NCI-H2171 treated with DMSO at 0.1 percent for 48 hours (cell line): ENCODE data around the gene FRMD4A.

ENCODE experiments used
- DNase-seq: peaks from one replicate; lab custom pipeline; 2025; lab: John Stamatoyannopoulos, UW

The FRMD4A gene

DNA sequence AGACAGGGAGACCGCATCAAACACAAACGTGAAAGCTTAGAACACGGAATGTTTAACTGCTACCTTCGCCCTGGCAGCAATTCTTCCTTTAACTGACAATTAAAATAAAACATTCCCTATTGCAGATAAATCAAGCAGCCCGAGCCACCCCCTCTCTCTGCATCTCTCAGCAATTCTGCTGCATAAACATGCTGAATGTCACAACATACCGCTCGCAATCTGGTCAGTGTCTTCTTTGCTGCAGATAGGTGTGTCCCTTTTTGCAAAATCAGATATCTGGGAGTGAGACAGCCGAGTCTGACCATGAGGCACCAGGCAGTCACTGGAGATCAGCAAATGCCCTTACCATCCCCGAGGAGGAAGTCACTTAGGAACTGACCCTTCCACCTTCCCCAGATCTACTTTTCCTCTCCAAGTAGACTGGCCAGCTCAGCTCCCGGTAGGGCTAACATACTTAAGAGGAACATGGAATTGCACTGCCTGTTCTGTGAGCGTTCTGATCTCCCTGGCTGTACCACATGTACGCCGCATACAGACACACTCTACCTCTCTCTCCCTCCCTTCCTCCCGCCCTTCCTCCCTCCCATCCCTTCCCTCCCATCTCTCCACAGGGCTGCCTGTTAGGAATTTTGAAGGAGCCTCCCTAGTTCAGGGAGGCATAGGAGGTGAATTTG lies at the start of gene FRMD4A:
TSS of gene FRMD4A (minus strand) at position 537 of the 674 bp plus-strand sequence.
- DNase-seq = no peak

DNA sequence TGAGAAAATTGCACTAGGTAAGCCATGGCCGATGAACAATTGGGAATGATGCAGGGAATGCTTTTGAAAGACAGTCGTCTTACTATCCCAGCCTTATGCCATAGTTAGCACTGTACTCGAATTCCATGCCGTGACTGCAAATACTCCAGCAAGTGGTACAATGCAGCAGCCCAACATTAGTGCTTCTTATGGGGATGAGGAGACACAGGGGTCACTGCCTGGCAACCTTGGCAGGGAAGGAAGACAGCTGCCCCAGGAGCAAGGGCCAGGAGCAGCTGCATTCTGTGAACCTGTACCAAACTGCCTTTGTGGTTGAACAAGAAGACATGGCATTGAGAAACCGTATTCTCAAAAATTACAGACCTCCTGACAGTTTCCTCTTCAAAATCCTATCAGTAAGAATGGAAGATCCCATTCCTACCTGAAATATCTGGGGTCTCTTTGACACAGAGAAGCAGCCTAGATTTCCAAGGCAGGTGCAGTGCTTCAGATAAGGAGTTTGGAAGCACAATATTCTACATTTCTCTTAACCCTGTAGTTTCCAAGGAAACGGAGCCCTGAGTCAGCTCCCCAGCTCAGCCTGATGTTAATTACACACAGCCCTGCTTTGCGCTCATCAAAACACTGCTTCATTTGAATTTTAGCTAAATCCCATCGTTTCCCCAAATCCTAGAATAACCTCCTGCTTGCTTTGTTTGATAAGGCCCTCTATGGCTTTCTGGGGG lies 49.0 kb upstream of the FRMD4A start:
- no peak for DNase-seq

DNA sequence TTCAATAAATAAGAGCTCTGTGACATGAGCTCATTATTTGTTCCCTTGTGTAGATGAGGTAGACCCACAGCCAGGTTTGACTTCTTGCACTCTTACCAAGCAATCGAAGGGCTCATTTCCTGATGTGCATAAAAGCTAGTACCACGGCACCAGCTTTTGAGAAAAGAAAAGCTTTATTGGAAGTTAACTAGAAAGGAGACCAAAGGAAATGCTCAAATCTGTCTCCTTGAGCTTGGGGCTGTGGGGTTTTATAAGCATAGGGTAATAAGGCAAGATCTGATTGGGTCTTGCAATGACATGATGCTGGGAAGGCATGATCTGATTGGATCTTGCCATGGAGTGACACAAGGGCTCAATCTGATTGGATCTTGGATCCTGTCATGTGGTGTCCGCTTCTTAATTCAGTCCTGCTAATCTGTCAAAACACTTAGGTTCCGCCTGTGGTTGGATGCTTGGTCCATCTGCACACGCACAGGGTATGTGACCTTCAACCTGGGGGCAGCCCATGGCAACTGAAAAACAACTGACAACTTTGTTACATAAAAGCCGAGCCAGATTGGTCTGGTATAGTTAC lies 47.8 kb upstream of the FRMD4A start:
- DNase-seq = no peak

DNA sequence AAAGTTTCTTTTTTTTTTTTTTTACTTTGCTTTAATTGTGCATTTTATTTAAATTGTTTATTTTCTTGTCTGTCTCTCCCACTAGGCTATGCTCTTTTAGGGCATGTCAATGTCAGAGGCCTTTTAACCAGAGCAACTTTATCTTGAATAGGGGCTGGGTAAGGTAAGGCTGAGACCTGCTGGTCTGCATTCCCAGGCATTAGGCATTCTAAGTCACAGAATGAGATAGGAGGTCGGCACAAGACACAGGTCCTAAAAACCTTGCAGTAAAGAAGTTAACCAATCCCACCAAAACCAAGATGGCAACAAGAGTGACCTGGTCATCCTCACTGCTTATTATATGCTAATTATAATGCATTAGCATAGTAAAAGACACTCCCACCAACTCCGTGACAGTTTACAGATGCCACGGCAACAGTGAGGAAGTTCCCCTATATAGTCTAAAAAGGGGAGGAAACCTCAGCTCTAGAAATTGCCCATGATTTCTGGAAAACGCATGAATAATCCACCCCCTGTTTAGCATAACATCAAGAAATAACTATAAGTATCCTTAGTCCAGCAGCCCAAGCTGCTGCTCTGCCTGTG lies 47.0 kb upstream of the FRMD4A start:
- DNase-seq = no peak

DNA sequence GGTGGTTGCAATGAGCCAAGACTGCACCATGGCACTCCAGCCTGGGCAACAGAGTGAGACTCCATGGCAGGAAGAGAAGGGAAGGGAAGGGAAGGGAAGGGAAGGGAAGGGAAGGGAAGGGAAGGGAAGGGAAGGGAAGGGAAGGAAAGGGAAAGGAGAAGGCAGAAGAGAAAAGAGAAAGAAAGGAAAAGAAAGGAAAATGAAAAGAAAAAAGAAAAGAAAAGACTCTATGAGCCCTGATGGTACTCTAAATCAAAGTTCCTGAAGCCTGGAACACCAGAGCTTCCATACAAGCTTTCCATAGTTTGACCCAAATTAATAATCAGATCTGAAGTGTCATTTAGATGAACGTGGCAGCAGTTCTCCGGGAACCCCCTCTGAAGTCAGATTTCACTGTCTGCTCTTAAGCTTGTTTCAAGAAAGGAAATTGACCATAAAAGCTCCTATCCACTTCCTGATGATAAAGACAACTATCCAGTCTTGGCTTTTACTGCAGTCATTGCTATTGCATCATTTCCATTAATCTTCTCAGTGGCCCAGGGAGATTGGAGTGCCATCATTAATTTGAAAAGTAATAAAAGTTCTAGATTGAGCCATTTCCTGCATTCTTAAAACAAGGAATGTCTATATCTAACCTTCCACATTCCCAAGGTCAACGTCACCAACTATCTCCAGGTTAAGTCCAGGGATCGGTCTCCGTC lies 44.2 kb upstream of the FRMD4A start:
- no peak for DNase-seq

DNA sequence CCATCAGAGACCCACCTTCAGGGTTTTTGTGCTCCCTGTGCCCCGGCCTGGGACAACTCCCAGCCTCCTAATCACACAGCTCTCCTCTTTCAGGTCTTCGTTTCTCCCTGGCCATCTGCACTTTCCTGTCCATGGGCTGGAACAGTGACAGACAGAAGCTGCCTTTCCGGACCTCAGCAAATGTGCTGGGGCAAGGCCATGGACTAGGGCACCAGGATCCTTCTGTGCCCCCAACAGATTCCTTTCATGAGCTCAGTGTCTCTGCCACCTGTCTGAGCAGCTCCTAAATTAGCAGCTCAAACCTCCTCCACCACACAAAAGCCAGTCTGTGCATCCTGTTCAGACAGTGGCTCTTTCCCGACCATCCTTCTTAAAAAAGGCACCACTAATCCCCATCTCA lies 41.9 kb upstream of the FRMD4A start:
- no peak for DNase-seq

DNA sequence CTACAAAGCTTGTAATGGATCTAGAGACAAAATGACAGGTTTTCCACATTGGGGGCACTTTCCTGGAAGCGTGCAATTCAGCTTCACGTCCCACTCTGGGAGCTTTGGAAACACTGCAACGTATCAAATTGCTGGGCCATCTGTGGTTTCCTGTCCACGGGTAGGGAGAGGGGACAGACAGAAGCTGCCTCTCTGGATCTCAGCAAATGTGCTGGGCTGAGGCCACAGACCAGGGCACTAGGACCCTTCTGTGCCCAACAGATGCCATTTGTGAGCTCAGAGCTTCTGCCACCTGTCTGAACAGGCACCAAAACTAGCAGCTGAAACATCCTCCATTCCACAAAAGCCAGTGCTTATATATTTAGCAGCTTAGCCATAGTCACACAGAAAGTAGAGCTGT lies 40.9 kb upstream of the FRMD4A start:
- peak; percentile 80 for DNase-seq

DNA sequence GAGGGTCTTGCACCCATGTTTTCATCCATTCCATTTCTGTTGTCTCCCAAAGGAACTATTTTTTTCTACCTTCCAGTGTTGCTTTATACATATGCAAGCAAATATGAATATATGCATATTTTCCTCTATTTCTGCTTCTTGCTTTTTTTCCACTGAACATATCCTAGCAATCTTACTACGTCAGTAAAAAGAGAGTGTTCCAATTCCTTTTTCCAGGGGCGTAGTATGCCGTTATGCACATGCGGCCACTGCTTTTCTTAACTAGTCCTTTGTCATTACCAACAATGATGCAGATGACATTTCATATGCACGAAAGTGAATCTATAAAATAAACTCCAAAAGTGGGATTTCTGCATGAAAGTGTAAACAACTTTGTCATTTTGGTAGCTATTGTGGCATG lies 40.2 kb upstream of the FRMD4A start:
- no peak for DNase-seq

DNA sequence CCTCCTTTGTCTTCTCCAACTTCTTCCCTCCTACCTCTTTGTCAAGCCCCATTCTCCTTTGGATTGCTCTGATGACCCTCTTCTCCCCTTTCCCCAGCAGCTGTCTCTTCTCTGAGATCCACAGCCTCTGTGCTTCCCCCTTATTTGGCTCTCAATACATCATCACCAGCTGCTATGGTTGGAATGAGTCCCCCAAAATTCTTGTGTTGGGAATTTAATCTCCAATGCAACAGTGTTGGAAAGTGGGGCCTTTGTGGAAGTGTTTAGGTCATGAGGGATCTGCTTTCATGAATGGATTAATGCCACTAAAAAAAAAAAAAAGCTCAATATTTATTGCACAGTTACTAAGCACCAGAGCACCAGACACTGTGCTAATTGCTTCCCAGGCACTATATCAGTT lies 39.2 kb upstream of the FRMD4A start:
- DNase-seq = peak; percentile 15

DNA sequence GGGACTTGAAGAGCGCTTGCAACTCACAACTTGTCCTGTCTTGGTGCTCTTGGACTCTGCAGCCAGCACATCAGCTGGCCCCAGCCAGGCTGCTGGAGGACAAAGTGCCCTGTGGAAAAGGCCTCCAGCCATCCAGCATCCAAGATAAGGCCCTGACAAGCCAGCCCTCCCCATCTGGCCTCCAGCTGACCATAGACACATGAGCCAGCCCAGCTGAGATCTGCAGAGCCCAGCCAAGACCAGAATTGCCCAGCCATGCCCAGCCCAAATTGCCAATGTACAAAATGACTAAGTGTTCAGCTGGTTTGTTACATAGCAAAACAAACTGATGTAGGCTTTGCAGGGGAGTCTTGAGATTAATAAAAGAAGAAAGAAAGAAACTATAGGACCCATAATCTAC lies 36.0 kb upstream of the FRMD4A start:
- no peak for DNase-seq

DNA sequence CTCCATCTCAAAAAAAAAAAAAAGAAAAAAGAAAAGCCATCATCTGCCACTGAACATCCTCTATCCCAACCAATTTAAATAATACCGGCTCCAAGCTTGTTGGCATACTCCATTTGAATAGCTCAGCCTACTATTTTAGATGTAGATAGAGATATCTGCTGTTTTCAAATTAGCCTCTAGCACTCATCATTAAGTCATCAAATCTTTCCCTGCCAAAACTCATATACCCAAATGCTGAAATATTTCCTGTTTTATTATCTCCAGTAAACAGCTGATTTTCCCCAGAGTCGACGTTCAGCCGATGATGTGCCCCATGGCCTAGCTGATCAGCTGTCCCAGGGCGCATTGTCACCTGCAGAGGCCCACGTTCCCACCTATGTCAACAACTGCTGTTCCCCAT lies 34.5 kb upstream of the FRMD4A start:
- no peak for DNase-seq

DNA sequence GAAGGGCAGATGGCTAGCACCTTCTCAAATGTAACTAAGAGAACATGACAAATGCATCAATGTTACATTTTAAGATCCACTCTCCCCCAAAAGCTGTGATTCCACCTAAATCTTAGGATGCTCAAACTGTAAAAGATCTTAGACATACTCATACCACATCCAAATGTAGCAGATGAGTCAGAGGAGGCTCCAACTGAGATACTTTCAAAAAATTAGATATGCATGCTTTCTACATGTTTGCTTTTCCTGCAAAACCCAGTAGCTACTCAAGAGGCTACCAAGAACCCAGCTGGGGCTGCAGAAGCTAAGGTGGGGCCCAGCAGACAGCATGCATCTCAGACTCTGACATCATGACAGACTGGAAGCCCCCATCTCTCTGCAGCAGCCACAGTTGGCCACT lies 31.4 kb upstream of the FRMD4A start:
- no peak for DNase-seq

DNA sequence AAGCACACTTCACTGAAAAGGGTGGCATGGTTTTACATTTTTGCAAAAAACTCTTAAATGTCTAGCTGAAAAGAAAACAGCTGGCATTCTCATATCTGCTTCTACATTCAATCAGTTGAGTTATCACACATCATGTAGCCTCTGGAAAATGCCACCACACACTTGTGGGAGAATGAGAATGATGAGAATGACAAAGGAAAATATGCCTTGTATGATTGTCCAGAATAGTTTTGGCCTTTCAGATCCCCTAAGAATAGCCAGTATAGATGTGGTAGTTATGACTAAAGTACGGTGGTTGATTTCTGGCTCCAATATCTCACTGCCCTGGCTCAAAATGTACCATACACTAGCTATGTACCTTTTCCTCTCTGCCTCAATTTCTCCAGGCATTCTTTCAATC lies 30.2 kb upstream of the FRMD4A start:
- no peak for DNase-seq

DNA sequence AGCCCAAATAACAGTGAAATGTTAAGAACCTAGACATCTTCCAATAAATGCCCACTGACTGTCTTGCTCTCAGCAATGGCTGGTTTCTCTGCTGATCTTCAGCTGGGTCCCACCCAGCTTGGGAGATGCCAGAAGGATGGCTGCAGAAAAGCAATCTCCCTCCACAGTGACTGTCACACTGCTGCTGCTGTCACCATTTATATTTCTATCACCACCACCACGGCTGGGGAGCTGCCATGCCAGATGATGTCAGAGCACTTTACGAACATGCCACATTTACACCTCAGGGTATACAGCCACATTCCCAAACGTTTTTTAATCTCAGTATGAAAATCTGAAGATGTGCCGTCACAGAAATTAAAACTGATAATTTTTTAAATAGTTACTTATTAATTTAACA lies 29.8 kb upstream of the FRMD4A start:
- DNase-seq = no peak

DNA sequence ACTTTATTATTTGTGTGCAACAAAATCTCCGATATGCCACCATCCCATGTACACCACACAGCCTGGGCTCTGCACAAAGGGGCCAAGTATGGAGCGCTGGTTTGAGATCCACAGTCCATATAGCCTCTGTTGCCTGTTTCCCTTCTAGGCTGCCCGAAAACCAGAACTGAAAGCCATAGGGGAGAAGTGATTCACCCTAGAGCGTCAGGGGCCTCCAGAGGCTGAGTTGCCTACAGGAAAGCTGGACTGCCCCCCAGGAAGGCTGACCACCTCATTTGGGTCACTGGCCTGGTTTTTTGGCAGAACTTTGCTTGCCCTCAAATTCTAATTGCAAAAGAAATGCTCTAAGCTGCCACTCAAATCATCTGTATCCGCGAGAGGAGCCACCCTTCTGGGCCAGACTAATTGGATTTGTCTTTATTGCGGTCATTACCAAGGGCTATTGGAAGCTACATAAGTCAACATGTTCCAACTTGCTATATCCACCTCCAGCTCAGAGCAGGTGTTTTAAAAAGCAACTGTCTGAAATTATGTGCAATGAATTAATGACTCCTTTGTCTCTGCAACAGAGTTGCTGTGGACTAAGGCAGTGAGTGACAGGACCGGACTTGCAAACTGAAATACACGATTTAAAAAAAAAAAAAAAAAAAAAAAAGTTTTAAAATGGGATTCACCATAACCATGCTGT lies 28.3 kb upstream of the FRMD4A start:
- DNase-seq = no peak

DNA sequence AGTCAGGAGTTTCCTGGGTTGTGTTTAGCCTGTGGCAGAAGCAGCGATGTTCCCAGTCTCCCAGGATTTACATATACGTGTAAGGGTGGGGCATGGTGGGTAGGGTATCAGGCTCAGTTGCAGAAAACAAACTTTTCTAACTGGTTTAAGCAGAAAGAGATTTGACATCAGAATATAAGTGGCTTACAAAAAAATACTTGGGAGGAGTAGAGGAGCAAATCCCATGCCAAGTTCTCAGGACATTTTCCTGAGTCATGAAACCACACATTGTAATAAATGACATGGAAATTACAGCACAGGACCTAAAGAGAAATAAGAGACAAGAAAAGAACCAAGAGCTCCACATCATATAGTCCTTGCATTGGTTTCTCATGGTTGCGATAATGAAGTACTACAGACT lies 26.2 kb upstream of the FRMD4A start:
- no peak for DNase-seq

DNA sequence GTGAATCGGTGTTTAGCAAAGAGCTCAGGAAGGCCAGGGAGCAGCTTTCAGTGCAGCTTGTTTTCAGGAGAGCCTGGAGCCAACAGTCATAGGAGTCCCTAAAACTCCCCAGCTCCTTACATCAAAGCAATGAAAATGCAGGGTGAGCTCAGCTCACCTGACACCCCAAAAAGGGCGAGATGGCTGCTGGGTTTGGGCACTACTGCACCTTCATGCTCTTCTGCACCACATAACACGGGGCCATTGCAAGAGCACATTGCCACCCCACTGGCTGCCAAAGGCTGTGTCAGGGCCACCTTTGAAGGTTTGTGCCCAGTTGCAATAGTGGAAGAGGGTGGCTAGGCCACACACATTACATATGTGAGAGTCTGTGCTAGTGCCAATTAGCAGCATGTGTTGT lies 25.0 kb upstream of the FRMD4A start:
- DNase-seq = no peak

DNA sequence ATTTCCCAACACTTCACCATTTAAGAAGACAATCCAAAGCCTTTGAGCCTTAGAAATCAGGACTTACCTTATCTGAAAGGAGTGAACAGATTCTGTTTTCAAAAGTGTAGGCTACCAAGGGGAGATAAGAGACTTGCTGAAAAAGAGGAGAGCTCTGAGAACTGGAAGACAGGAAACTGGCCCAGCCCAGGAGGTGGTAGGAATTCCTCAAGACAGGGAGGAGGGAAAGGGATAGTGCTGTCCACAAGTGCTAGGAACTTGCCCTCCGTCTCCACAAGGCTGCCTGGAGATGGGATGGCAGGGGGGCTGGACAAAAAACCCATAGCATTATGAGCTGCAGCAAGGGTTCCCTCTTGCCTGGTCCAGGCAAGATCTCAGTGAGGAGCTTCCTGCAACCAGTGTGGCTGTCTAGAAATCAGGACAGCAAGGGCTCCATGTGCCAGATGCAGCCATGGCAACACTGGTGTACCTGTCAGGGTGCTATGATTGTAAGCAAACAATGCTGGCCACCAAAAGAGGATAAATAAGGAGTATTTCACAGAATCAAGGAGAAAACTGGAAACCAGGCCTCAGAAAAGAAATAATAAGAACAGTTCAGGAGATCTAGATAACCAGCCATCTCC lies 22.7 kb upstream of the FRMD4A start:
- DNase-seq = no peak

DNA sequence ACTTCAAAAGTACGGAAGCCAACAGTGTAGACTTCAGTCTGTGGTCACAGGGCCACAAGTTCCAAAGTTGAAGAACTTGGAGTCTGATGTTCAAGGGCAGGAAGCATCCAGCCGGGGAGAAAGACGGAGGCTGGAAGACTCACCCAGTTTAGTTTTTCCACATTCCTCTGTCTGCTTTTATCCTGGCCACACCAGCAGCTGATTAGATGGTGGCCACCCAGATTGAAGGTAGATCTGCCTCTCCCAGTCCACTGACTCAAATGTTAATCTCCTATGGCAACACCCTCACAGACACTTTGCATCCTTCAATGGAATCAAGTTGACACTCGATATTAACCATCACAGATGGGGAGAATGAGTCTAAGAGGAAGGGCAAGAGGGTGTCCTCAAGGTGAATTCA lies 19.3 kb upstream of the FRMD4A start:
- no peak for DNase-seq

DNA sequence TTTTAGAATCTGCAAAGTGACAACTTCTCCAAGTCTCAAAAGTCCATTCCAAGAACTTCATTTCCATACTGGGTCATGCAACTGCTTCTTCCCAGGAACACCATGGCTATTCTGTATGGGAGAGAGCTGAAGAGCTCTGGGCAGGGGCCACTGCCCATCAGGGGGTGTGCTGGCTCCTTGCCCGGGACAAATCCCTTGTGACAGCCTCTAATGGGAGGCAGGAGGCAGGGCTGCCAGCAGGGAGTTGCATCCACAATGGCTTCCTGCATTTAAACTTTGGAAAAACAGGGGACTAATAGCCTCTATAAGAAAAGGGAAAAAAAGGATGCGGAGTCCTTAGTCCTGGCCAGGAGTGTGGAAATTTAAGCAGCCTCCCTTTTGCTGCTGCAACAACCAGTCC lies 18.4 kb upstream of the FRMD4A start:
- DNase-seq = no peak

DNA sequence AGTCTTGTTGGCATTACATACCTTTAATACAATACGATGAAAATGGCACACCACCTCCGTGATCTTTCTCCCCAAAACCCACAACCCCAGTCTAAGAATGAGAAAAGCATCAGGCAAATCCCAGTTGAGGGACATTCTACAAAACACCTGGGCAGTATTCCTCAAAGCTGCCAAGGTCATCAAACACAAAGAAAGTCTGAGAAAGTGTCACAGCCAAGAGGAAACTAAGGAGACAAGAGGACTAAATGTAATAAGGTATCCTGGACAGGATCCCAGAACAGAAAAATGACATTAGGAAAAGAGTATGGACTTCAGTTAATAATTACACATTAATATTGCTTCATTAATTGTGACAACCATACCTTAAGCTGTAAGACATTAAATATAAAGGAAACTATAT lies 14.5 kb upstream of the FRMD4A start:
- no peak for DNase-seq
